ENCODE data around the gene NFKBIZ. TPM values are rescaled to one million over a fixed set of nuclear protein-coding genes. Genes with fewer than 3 reads are reported as not detected.

The NFKBIZ gene
- polyA plus RNA-seq, 1 of the 3 experiments (the other 2 are of a cell fraction), result 59.9 TPM

DNA sequence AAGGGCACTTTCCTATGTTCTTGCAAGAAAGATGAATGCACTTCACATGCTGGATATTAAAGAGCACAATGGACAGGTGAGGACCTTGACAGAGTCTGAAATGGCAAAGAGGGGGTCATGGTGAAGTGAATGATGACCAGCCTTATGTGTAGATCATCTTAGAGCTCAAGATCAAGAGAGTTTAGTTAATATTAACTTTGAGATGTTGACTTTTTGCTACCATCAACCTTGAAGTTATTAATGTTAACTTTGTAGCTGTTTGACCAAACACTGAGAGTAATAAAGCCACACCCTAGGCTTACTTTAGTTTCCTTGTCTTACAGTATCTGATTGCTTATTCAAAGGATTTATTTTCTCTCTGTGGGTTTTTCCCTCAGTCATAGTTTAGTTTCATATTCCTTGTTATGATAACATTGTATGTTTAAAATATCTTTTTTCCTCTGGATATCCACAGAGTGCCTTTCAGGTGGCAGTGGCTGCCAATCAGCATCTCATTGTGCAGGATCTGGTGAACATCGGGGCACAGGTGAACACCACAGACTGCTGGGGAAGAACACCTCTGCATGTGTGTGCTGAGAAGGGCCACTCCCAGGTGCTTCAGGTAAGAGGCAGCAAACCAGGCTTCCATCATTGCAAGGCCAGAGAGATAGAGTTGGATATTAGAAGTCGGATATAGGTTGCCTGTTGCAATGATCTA lies 5.4 kb downstream of the NFKBIZ start:
- WGBS (ENCODE audit: low lambda C conversion rate), result 86% methylated on average over 2 of the region's 2 CpGs
- CTCF ChIA-PET, result interaction anchor here (1.6 kb wide), 1 partner anchor 374 kb away, joined by 5 read pairs; no protein-coding TSS in a partner anchor
- Histone ChIP-seq H3K4me1 (ENCODE audit: control insufficient read depth in 1 of 2, insufficient read depth in 2 of 2, low read depth in 1 of 2, low read length in 1 of 2) (peaks cover 2 to 3% of the 10 kb centered on the region in 2 experiments; a peak in 3 of 4 replicates), H3K9me2 (no peaks in the 10 kb centered on the region), H3K9ac (no peak overlapping the region), H3K9me3 (no peaks in the 10 kb centered on the region), H3K4me2 (0 out of 2 replicates have a peak overlapping the region, but pooled peaks have one; percentile 89), H2AFZ (ENCODE audit: low read depth) (no peak overlapping the region), H3K4me3 (ENCODE audit: low read depth in 2 of 2, low read length in 1 of 2) (no peak overlapping the region), H4K20me1 (ENCODE audit: insufficient read depth) (peaks cover 56% of the 10 kb centered on the region), H3K36me3 (replicated peaks in 1 of 2; ENCODE audit: control insufficient read depth in 1 of 2, insufficient read depth in 2 of 2, low read length in 1 of 2) (peaks cover 78 to 83% of the 10 kb centered on the region in 2 experiments), H3K79me2 (ENCODE audit: insufficient read depth) (peaks cover 79% of the 10 kb centered on the region), H3F3A (replicated peaks; ENCODE audit: insufficient read depth) (peaks cover 50% of the 10 kb centered on the region), H3K27ac (ENCODE audit: low read depth in 2 of 2, low read length in 1 of 2) (peak overlapping the region in 1 of 2 experiments; percentile 8; a peak in 1 of 4 replicates), H3K27me3 (ENCODE audit: insufficient read depth) (no peaks in the 10 kb centered on the region)
- POLR2A ChIA-PET, result no interaction called here
- DNase-seq, result no peak
- no peak for TF ChIP-seq FOXJ3 (CRISPR knock-in tag; IDR thresholded peaks at IDR 0.05)
- TF ChIP-seq IRF3 (IDR thresholded peaks at IDR 0.05; ENCODE audit: low read depth, low read length), result no peak

DNA sequence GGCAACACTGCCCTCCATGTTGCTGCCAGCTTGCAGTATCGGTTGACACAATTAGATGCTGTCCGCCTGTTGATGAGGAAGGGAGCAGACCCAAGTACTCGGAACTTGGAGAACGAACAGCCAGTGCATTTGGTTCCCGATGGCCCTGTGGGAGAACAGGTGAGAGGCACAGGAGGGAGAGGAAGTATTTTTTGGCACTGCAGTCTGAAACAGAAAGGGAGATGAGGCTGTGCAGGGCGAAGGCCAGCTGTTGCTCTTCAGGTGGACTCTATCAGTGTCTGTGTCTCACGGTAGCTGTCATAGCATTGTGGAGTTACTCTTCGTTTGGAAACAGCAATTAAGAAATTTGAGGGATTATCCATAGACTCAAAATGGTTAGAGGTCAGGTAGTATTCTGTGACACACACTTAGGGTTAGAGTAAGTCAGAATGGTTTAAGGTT lies 8.0 kb downstream of the NFKBIZ start:
- no peaks in the 10 kb centered on the region for H3K27me3 ChIP-seq (ENCODE audit: insufficient read depth)
- peaks cover 0 to 3% of the 10 kb centered on the region in 2 experiments; a peak in 2 of 4 replicates for H3K4me1 ChIP-seq (ENCODE audit: control insufficient read depth in 1 of 2, insufficient read depth in 2 of 2, low read depth in 1 of 2, low read length in 1 of 2)
- peaks cover 69% of the 10 kb centered on the region for H3F3A ChIP-seq (replicated peaks; ENCODE audit: insufficient read depth)
- DNase-seq, result no peak
- H3K27ac ChIP-seq (ENCODE audit: low read depth in 2 of 2, low read length in 1 of 2), result peak overlapping the region in 1 of 2 experiments; percentile 7; a peak in 2 of 4 replicates
- H3K9ac ChIP-seq, result no peak overlapping the region
- H3K79me2 ChIP-seq (ENCODE audit: insufficient read depth), result peaks cover 58% of the 10 kb centered on the region
- no peak overlapping the region for H2AFZ ChIP-seq (ENCODE audit: low read depth)
- H3K9me2 ChIP-seq, result no peaks in the 10 kb centered on the region
- WGBS (ENCODE audit: low lambda C conversion rate), result 92% methylated on average over 8 of the region's 8 CpGs
- POLR2A ChIA-PET, result no interaction called here
- 0 out of 2 replicates have a peak overlapping the region, but pooled peaks have one; percentile 18 for H3K4me2 ChIP-seq
- CTCF ChIA-PET, result no interaction called here
- TF ChIP-seq, protein P1, sequence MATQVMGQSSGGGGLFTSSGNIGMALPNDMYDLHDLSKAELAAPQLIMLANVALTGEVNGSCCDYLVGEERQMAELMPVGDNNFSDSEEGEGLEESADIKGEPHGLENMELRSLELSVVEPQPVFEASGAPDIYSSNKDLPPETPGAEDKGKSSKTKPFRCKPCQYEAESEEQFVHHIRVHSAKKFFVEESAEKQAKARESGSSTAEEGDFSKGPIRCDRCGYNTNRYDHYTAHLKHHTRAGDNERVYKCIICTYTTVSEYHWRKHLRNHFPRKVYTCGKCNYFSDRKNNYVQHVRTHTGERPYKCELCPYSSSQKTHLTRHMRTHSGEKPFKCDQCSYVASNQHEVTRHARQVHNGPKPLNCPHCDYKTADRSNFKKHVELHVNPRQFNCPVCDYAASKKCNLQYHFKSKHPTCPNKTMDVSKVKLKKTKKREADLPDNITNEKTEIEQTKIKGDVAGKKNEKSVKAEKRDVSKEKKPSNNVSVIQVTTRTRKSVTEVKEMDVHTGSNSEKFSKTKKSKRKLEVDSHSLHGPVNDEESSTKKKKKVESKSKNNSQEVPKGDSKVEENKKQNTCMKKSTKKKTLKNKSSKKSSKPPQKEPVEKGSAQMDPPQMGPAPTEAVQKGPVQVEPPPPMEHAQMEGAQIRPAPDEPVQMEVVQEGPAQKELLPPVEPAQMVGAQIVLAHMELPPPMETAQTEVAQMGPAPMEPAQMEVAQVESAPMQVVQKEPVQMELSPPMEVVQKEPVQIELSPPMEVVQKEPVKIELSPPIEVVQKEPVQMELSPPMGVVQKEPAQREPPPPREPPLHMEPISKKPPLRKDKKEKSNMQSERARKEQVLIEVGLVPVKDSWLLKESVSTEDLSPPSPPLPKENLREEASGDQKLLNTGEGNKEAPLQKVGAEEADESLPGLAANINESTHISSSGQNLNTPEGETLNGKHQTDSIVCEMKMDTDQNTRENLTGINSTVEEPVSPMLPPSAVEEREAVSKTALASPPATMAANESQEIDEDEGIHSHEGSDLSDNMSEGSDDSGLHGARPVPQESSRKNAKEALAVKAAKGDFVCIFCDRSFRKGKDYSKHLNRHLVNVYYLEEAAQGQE (IDR thresholded peaks at IDR 0.05; ENCODE audit: low read depth, low read length), result no peak
- TF ChIP-seq RAD21 (IDR thresholded peaks at IDR 0.05; ENCODE audit: low read length), result no peak
- TF ChIP-seq IRF3 (IDR thresholded peaks at IDR 0.05; ENCODE audit: low read depth, low read length), result no peak
- no peak for TF ChIP-seq NFIC (IDR thresholded peaks at IDR 0.05; ENCODE audit: borderline replicate concordance)
- TF ChIP-seq RXRA (IDR thresholded peaks at IDR 0.05; ENCODE audit: borderline replicate concordance, low read depth), result no peak
- TF ChIP-seq ZBTB33 (IDR thresholded peaks at IDR 0.05; ENCODE audit: borderline replicate concordance, low read depth), result no peak
- peaks cover 31% of the 10 kb centered on the region for H4K20me1 ChIP-seq (ENCODE audit: insufficient read depth)
- no peak overlapping the region for H3K4me3 ChIP-seq (ENCODE audit: low read depth in 2 of 2, low read length in 1 of 2)
- no peaks in the 10 kb centered on the region for H3K9me3 ChIP-seq
- H3K36me3 ChIP-seq (replicated peaks in 1 of 2; ENCODE audit: control insufficient read depth in 1 of 2, insufficient read depth in 2 of 2, low read length in 1 of 2), result peaks cover 93% of the 10 kb centered on the region in 2 experiments

Measured in SK-N-SH (cell line).